Suprapubic skin (tissue), 4 donors: Measurements from ENCODE around the gene OR7A5. TPM values are rescaled to one million over a fixed set of nuclear protein-coding genes. Genes with fewer than 3 reads are reported as not detected.

Experiments used
- DNase-seq, 2 donors: peaks; one replicate each; pipeline ENCODE4 v3.0.0-alpha.2; 2019; ENCODE audit warnings: low spot score in 2 of 2
- H3K27ac ChIP-seq: fragments of 200-600 bp; sonication (generic); one replicate; pipeline ENCODE4 v1.5.1; 2019
- H3K27me3 ChIP-seq: fragments of 200-600 bp; sonication (generic); one replicate; pipeline ENCODE4 v1.5.1; 2019
- H3K36me3 ChIP-seq: fragments of 200-600 bp; sonication (generic); one replicate; pipeline ENCODE4 v1.5.1; 2019
- H3K4me1 ChIP-seq: fragments of 200-600 bp; sonication (generic); one replicate; pipeline ENCODE4 v1.5.1; 2019
- H3K4me3 ChIP-seq: fragments of 200-600 bp; sonication (generic); one replicate; pipeline ENCODE4 v1.5.1; 2019; ENCODE audit warnings: mild to moderate bottlenecking
- H3K9me3 ChIP-seq: fragments of 200-600 bp; sonication (generic); one replicate; pipeline ENCODE4 v1.5.1; 2019
- CTCF ChIP-seq, 2 donors: fragments of 200-600 bp in 1 of 2; fragments of 450-650 bp in 1 of 2; sonication (generic) in 1 of 2; IDR thresholded peaks; one replicate each; pipeline ENCODE4 v1.5.1; 2016 to 2019; ENCODE audit warnings: antibody characterized with exemption in 2 of 2, mild to moderate bottlenecking in 1 of 2, moderate library complexity in 1 of 2
- EP300 ChIP-seq: sonication (generic); formaldehyde crosslinking; IDR thresholded peaks from one replicate; pipeline ENCODE4 v1.6.1; 2017; ENCODE audit warnings: antibody characterized with exemption
- POLR2A ChIP-seq, 2 donors: fragments of 450-650 bp; IDR thresholded peaks; one replicate each; pipeline ENCODE4 v1.6.1; 2017; ENCODE audit warnings: antibody characterized with exemption in 2 of 2, mild to moderate bottlenecking in 2 of 2, moderate library complexity in 2 of 2
- POLR2AphosphoS5 ChIP-seq, 3 donors: sonication (generic); formaldehyde crosslinking; IDR thresholded peaks; one replicate each; pipeline ENCODE4 v1.6.1; 2017; ENCODE audit warnings: antibody characterized with exemption in 3 of 3
- WGBS: methylation state at CpG from one replicate; pipeline ENCODE4 v1.1.5; 2018; 5-methylcytosine and 5-hydroxymethylcytosine counted together
- total RNA-seq, 4 donors: library from RNA; depleted of rRNA; stranded (reverse); fragments of >200 nt; gene quantifications; one replicate each; pipeline ENCODE4 v1.1.0, GENCODE V29; 2016

OR7A5 gene
- total RNA-seq, 4 donors from 2014 or later, result 0.91 to 3.7 (median 2.7) TPM

- TF ChIP-seq POLR2A (IDR thresholded peaks at IDR 0.05) (no peak), CTCF (IDR thresholded peaks at IDR 0.05) (no peak), POLR2AphosphoS5 (IDR thresholded peaks at IDR 0.05) (no peak), EP300 (no peak)
- Histone ChIP-seq H3K4me3 (no peak overlapping the region), H3K27ac (no peak overlapping the region), H3K27me3 (peaks cover 17% of the 10 kb centered on the region), H3K4me1 (no peaks in the 10 kb centered on the region), H3K36me3 (no peaks in the 10 kb centered on the region), H3K9me3 (no peaks in the 10 kb centered on the region)
- 26% methylated on average over 2 of the region's 2 CpGs for WGBS
- DNase-seq, result no peak
Observed at GRCh38 chr19:14843169-14843568, 8.2 kb upstream of the OR7A5 start.

- TF ChIP-seq EP300 (no peak), POLR2AphosphoS5 (IDR thresholded peaks at IDR 0.05) (no peak), POLR2A (IDR thresholded peaks at IDR 0.05) (no peak), CTCF (IDR thresholded peaks at IDR 0.05) (no peak)
- no peak overlapping the region for H3K4me3 ChIP-seq
- 16% methylated on average over 1 of the region's 1 CpG for WGBS
- H3K4me1 ChIP-seq, result no peaks in the 10 kb centered on the region
- no peaks in the 10 kb centered on the region for H3K36me3 ChIP-seq
- no peaks in the 10 kb centered on the region for H3K9me3 ChIP-seq
- DNase-seq, result no peak
- no peak overlapping the region for H3K27ac ChIP-seq
- H3K27me3 ChIP-seq, result peaks cover 9% of the 10 kb centered on the region
Observed at GRCh38 chr19:14840206-14840605, 5.2 kb upstream of the OR7A5 start.

GRCh38 chr19:14837391-14837790, 2.4 kb upstream of the OR7A5 start:
- TF ChIP-seq POLR2A (IDR thresholded peaks at IDR 0.05) (no peak), EP300 (no peak), CTCF (IDR thresholded peaks at IDR 0.05) (no peak), POLR2AphosphoS5 (IDR thresholded peaks at IDR 0.05) (no peak)
- Histone ChIP-seq H3K4me1 (peaks cover 3% of the 10 kb centered on the region), H3K4me3 (no peak overlapping the region), H3K27ac (no peak overlapping the region), H3K27me3 (peaks cover 2% of the 10 kb centered on the region), H3K9me3 (no peaks in the 10 kb centered on the region), H3K36me3 (no peaks in the 10 kb centered on the region)
- DNase-seq, result no peak
- 76% methylated on average over 4 of the region's 4 CpGs for WGBS

GRCh38 chr19:14830702-14831101, 4.3 kb downstream of the OR7A5 start:
- Histone ChIP-seq H3K9me3 (no peaks in the 10 kb centered on the region), H3K36me3 (no peaks in the 10 kb centered on the region), H3K4me3 (no peak overlapping the region), H3K27ac (no peak overlapping the region), H3K4me1 (peaks cover 3% of the 10 kb centered on the region), H3K27me3 (no peaks in the 10 kb centered on the region)
- TF ChIP-seq POLR2AphosphoS5 (IDR thresholded peaks at IDR 0.05) (no peak), POLR2A (IDR thresholded peaks at IDR 0.05) (no peak), CTCF (IDR thresholded peaks at IDR 0.05) (no peak), EP300 (no peak)
- 71% methylated on average over 4 of the region's 4 CpGs for WGBS
- no peak for DNase-seq

GRCh38 chr19:14826006-14826405, 9.0 kb downstream of the OR7A5 start:
- DNase-seq, result no peak
- Histone ChIP-seq H3K27me3 (no peaks in the 10 kb centered on the region), H3K27ac (no peak overlapping the region), H3K36me3 (no peaks in the 10 kb centered on the region), H3K9me3 (no peaks in the 10 kb centered on the region), H3K4me3 (no peak overlapping the region), H3K4me1 (no peaks in the 10 kb centered on the region)
- TF ChIP-seq POLR2A (IDR thresholded peaks at IDR 0.05) (no peak), EP300 (no peak), CTCF (IDR thresholded peaks at IDR 0.05) (no peak), POLR2AphosphoS5 (IDR thresholded peaks at IDR 0.05) (no peak)
- 71% methylated on average over 2 of the region's 2 CpGs for WGBS
